Measurements from ENCODE around the gene LRP4. TPM values are rescaled to one million over a fixed set of nuclear protein-coding genes. Genes with fewer than 3 reads are reported as not detected.
A peak's percentile ranks its signal among the peaks of the same experiment; 100 is the strongest.

The LRP4 gene
- total and polyA plus RNA-seq, 2 of the 4 experiments (the other 2 are of a cell fraction), result 4.1 to 5.8 TPM

DNA sequence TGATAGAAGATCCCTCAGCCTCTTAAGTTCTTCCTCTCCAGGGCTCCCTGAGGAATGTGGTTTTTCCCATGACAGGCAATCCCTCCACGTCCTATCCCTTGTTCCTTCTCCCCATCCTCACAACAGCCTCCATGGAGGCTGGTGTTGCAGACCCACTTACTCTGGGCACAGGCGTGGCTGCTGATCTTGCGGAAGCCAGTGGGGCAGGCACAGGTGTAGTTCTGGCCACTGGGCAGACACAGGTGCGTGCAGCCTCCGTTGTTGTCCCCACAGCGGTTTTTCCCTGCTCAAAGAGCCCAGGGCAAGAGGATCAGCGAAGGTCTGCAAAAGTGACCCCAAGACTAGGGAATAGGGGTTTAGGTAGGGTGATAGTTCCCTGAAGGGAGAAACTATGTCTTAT is 29.1 kb downstream of the LRP4 start:
- H2BK20ac ChIP-seq (ENCODE audit: low read depth, low read length), result no peak overlapping the region

More for the DNA sequence above, 29.1 kb downstream of the LRP4 start:
- H2AK9ac ChIP-seq (replicated peaks; ENCODE audit: low read depth, low read length, poor library complexity), result peak overlapping the region; percentile 53
- H3K36me3 ChIP-seq (ENCODE audit: control insufficient read depth, insufficient read depth, low read length), result peaks cover 5% of the 10 kb centered on the region
- no peaks in the 10 kb centered on the region for H4K20me1 ChIP-seq (ENCODE audit: insufficient read depth, low read length)
- no peaks in the 10 kb centered on the region for H3K79me1 ChIP-seq (ENCODE audit: low read depth in 1 of 2, low read length in 2 of 2)
- WGBS, 2 experiments (ENCODE audit: extremely low coverage in 2 of 2, insufficient read length in 1 of 2), result 100% methylated on average over 1 of the region's 7 CpGs; no CpG with 5 or more reads in 1 of the 2 experiments
- no peak overlapping the region for H4K5ac ChIP-seq (ENCODE audit: low read depth, low read length)
- dilution Hi-C loops (cut with HindIII; ENCODE audit: low sequenced_read_pairs, unreplicated experiment) (no loop called here), in situ Hi-C loops (cut with MboI; ENCODE audit: low sequenced_read_pairs) (loop anchor here (5.0 to 25.0 kb wide), 2 partner anchors 263 to 473 kb away; partner anchors contain the start of gene MYBPC3), intact Hi-C loops (cut with micrococcal nuclease) (loop anchor here (1.0 kb wide), 2 partner anchors 264 to 272 kb away; no protein-coding TSS in a partner anchor)
- no peak overlapping the region for H2AK5ac ChIP-seq (ENCODE audit: low read depth, low read length)
- H3K27ac ChIP-seq (ENCODE audit: insufficient read depth, low read length), result no peak overlapping the region
- DNase-seq, result no peak
- ATAC-seq (ENCODE audit: low read depth), result no peak
- no peak overlapping the region for H2BK5ac ChIP-seq (ENCODE audit: low read depth, low read length, poor library complexity, severe bottlenecking)
- BruUV-seq (replicated peaks), result no TSS peak
- H2BK15ac ChIP-seq (ENCODE audit: low read depth, low read length), result no peak overlapping the region
- ChIA-PET CTCF (no interaction called here), POLR2A (ENCODE audit: unreplicated experiment) (no interaction called here)
- H3K23ac ChIP-seq (ENCODE audit: low read depth, low read length), result no peak overlapping the region
- H3K9ac ChIP-seq (ENCODE audit: low read depth, low read length), result no peak overlapping the region
- no peaks in the 10 kb centered on the region; the same call in 1 of the 2 replicates for H3K4me1 ChIP-seq (ENCODE audit: control insufficient read depth, insufficient read depth, low read length)
- no peak overlapping the region for H2BK120ac ChIP-seq (ENCODE audit: low read depth, low read length)
- H2AFZ ChIP-seq (replicated peaks; ENCODE audit: low read length, poor library complexity), result no peak overlapping the region
- no peak overlapping the region for H3K4me3 ChIP-seq (ENCODE audit: insufficient read depth, low read depth, low read length)
- H3K4me2 ChIP-seq (ENCODE audit: low read depth, low read length), result no peak overlapping the region
- H3K18ac ChIP-seq (ENCODE audit: low read depth, low read length), result no peak overlapping the region
- no peak overlapping the region for H4K91ac ChIP-seq (ENCODE audit: insufficient read depth, low read depth, low read length)
- H3K56ac ChIP-seq (ENCODE audit: extremely low read depth, insufficient read depth, low read length), result no peak overlapping the region
- no peak overlapping the region for H4K8ac ChIP-seq (ENCODE audit: low read depth in 2 of 2, low read length in 2 of 2)
- H3K14ac ChIP-seq (replicated peaks; ENCODE audit: low read depth, low read length), result no peak overlapping the region
- no peaks in the 10 kb centered on the region for H3K9me3 ChIP-seq (ENCODE audit: control insufficient read depth, insufficient read depth, low read length)
- H3K27me3 ChIP-seq (ENCODE audit: control insufficient read depth, insufficient read depth, low read length), result no peaks in the 10 kb centered on the region
- no peak overlapping the region for H3K4ac ChIP-seq (ENCODE audit: low read depth, low read length)
- TF ChIP-seq, protein P1, sequence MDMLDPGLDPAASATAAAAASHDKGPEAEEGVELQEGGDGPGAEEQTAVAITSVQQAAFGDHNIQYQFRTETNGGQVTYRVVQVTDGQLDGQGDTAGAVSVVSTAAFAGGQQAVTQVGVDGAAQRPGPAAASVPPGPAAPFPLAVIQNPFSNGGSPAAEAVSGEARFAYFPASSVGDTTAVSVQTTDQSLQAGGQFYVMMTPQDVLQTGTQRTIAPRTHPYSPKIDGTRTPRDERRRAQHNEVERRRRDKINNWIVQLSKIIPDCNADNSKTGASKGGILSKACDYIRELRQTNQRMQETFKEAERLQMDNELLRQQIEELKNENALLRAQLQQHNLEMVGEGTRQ (IDR thresholded peaks at IDR 0.05; ENCODE audit: low read depth, low read length), result no peak
- no peak for TF ChIP-seq RCOR1 (IDR thresholded peaks at IDR 0.05; ENCODE audit: insufficient replicate concordance, low read length)
- TF ChIP-seq SMC3 (IDR thresholded peaks at IDR 0.05; ENCODE audit: low read depth, low read length), result no peak
- no peak for TF ChIP-seq RFX5 (IDR thresholded peaks at IDR 0.05; ENCODE audit: low read depth, low read length)
- no peak for TF ChIP-seq FOS (IDR thresholded peaks at IDR 0.05; ENCODE audit: low read depth, low read length)
- TF ChIP-seq CHD1 (IDR thresholded peaks at IDR 0.05; ENCODE audit: low read depth, low read length), result no peak
- TF ChIP-seq, protein P2, sequence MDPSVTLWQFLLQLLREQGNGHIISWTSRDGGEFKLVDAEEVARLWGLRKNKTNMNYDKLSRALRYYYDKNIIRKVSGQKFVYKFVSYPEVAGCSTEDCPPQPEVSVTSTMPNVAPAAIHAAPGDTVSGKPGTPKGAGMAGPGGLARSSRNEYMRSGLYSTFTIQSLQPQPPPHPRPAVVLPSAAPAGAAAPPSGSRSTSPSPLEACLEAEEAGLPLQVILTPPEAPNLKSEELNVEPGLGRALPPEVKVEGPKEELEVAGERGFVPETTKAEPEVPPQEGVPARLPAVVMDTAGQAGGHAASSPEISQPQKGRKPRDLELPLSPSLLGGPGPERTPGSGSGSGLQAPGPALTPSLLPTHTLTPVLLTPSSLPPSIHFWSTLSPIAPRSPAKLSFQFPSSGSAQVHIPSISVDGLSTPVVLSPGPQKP (IDR thresholded peaks at IDR 0.05; ENCODE audit: borderline replicate concordance, low read depth, low read length), result no peak
- no peak for TF ChIP-seq BHLHE40 (IDR thresholded peaks at IDR 0.05; ENCODE audit: low read depth, low read length)
- TF ChIP-seq MXI1 (IDR thresholded peaks at IDR 0.05; ENCODE audit: borderline replicate concordance, low read depth, low read length), result no peak
- TF ChIP-seq NFE2L2 (IDR thresholded peaks at IDR 0.05; ENCODE audit: low read depth, low read length), result no peak
- no peak for TF ChIP-seq POLR2A (IDR thresholded peaks at IDR 0.05; ENCODE audit: low read depth, low read length)
- H3K9me1 ChIP-seq (ENCODE audit: insufficient read depth, low read length), result no peaks in the 10 kb centered on the region
